Smooth muscle cell (in vitro differentiated cells): ENCODE data around the gene AAK1. TPM values are rescaled to one million over a fixed set of nuclear protein-coding genes. Genes with fewer than 3 reads are reported as not detected.

Source experiments
- DNase-seq: peaks from one replicate; lab custom pipeline; 2025; ENCODE audit not compliant: unreplicated experiment; lab: John Stamatoyannopoulos, UW
- H2AFZ ChIP-seq: fragments of 200-600 bp; sonication (generic); 2 replicates; pipeline ENCODE4 v1.6.0; 2016; ENCODE audit warnings: antibody characterized with exemption, low read depth, mild to moderate bottlenecking
- H3F3A ChIP-seq: fragments of 200-600 bp; sonication (generic); 2 replicates; pipeline ENCODE4 v1.6.0; 2017; ENCODE audit warnings: antibody characterized with exemption, low read depth
- H3K27ac ChIP-seq: fragments of 200-600 bp; sonication (generic); 2 replicates; pipeline ENCODE4 v1.5.1; 2016; ENCODE audit warnings: low read depth, mild to moderate bottlenecking
- H3K27me3 ChIP-seq: fragments of 200-600 bp; sonication (generic); 2 replicates; pipeline ENCODE4 v1.6.1; 2016; ENCODE audit warnings: low read depth, mild to moderate bottlenecking
- H3K36me3 ChIP-seq: fragments of 200-600 bp; sonication (generic); 2 replicates; pipeline ENCODE4 v1.5.1; 2016; ENCODE audit warnings: low read depth
- H3K4me1 ChIP-seq: fragments of 200-600 bp; sonication (generic); 2 replicates; pipeline ENCODE4 v1.5.1; 2016; ENCODE audit warnings: low read depth
- H3K4me2 ChIP-seq: fragments of 200-600 bp; sonication (generic); 2 replicates; pipeline ENCODE4 v1.6.0; 2016; ENCODE audit warnings: mild to moderate bottlenecking
- H3K4me3 ChIP-seq: fragments of 200-600 bp; sonication (generic); 2 replicates; pipeline ENCODE4 v1.5.1; 2016; ENCODE audit warnings: mild to moderate bottlenecking
- H3K79me2 ChIP-seq: fragments of 200-600 bp; sonication (generic); 2 replicates; pipeline ENCODE4 v1.6.0; 2016; ENCODE audit warnings: low read depth, mild to moderate bottlenecking
- H3K9ac ChIP-seq: fragments of 200-600 bp; sonication (generic); 2 replicates; pipeline ENCODE4 v1.6.0; 2016; ENCODE audit warnings: low read depth
- H3K9me3 ChIP-seq: fragments of 200-600 bp; sonication (generic); replicated peaks from 2 replicates; pipeline ENCODE4 v1.5.1; 2016; ENCODE audit warnings: low read depth
- H4K20me1 ChIP-seq: fragments of 200-600 bp; sonication (generic); 2 replicates; pipeline ENCODE4 v1.6.0; 2016; ENCODE audit warnings: low read depth
- WGBS: methylation state at CpG from one replicate; pipeline ENCODE4 v1.1.7; 2016; ENCODE audit warnings: low lambda C conversion rate; 5-methylcytosine and 5-hydroxymethylcytosine counted together
- polyA plus RNA-seq: library from polyadenylated mRNA; unstranded; fragments of >200 nt; fragmentation: Nextera tagmentation; extraction: Ambion mirVana; gene quantifications from 2 replicates; pipeline ENCODE4 v1.2.1, GENCODE V29; 2016
- total RNA-seq: library from RNA; depleted of rRNA; stranded (reverse); fragments of >200 nt; gene quantifications from 2 replicates; pipeline ENCODE4 v1.2.3, GENCODE V29; 2014
- TF ChIP-seq, protein P1 (sequence below): fragments of 200-600 bp; sonication (generic); IDR thresholded peaks from 2 replicates; pipeline ENCODE4 v1.5.1; 2017; ENCODE audit warnings: borderline replicate concordance, mild to moderate bottlenecking, antibody characterized with exemption; ENCODE audit not compliant: insufficient read depth, poor library complexity, severe bottlenecking

The AAK1 gene
- total and polyA plus RNA-seq, 2 experiments from 2014 or later: 26.9 to 47.7 TPM

DNA sequence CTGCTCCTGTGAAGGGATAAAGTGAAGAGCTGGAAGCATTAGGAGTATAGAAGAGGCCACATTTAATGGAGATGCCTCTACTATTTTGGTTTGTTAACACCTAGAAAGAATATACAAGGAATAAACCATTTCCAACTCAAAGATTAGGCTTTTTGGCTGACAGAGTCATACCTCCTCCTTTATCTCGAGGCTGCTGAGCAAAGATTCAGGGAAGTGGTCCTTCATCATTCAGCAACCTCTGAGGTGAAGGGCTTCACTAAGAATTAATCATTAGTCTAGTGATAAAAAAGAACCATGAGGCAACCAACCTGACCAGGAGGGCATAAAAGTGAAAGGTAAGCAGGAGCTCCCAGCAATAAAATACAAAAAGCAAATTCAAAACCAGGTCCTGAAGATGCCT is 25.8 kb downstream of the AAK1 start:
- H3K4me2 ChIP-seq: no peak overlapping the region
- H3F3A ChIP-seq: peaks cover 3% of the 10 kb centered on the region
- no peak overlapping the region for H3K4me3 ChIP-seq
- 97% methylated on average over 1 of the region's 1 CpG for WGBS
- no peak for DNase-seq
- H2AFZ ChIP-seq: no peak overlapping the region
- H3K36me3 ChIP-seq: no peaks in the 10 kb centered on the region
- peaks cover 100% of the 10 kb centered on the region for H4K20me1 ChIP-seq
- peaks cover 88% of the 10 kb centered on the region for H3K79me2 ChIP-seq
- no peak overlapping the region for H3K27ac ChIP-seq
- TF ChIP-seq, protein P1, sequence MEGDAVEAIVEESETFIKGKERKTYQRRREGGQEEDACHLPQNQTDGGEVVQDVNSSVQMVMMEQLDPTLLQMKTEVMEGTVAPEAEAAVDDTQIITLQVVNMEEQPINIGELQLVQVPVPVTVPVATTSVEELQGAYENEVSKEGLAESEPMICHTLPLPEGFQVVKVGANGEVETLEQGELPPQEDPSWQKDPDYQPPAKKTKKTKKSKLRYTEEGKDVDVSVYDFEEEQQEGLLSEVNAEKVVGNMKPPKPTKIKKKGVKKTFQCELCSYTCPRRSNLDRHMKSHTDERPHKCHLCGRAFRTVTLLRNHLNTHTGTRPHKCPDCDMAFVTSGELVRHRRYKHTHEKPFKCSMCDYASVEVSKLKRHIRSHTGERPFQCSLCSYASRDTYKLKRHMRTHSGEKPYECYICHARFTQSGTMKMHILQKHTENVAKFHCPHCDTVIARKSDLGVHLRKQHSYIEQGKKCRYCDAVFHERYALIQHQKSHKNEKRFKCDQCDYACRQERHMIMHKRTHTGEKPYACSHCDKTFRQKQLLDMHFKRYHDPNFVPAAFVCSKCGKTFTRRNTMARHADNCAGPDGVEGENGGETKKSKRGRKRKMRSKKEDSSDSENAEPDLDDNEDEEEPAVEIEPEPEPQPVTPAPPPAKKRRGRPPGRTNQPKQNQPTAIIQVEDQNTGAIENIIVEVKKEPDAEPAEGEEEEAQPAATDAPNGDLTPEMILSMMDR: no peak
- H3K4me1 ChIP-seq: peaks cover 4% of the 10 kb centered on the region
- no peaks in the 10 kb centered on the region for H3K27me3 ChIP-seq
- no peak overlapping the region for H3K9ac ChIP-seq
- no peaks in the 10 kb centered on the region for H3K9me3 ChIP-seq

DNA sequence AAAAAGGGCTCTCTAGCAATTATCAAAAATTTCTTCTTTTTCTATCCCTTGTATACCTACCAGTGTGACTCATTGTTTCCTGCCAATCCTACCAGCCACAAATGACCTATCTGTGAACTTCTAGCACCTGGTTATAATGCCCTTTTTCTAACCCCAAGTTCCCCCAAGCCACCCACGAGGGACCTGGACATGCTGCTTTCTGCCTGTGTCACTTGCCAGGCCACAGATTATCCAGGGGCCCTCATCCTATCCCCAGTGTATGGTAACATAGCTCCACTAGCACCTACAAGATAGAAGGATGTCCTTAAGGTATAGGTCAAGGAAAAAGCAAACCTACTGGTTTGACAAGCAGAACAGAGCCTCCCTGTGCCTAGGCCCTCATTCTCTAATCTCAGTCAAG is 26.8 kb downstream of the AAK1 start:
- Histone ChIP-seq H3K9ac (no peak overlapping the region), H3K4me1 (peaks cover 4% of the 10 kb centered on the region), H3K4me2 (no peak overlapping the region), H3K36me3 (no peaks in the 10 kb centered on the region), H2AFZ (no peak overlapping the region), H3K27ac (no peak overlapping the region), H3K27me3 (no peaks in the 10 kb centered on the region), H3K9me3 (no peaks in the 10 kb centered on the region), H3K4me3 (no peak overlapping the region), H4K20me1 (peaks cover 100% of the 10 kb centered on the region), H3F3A (peaks cover 3% of the 10 kb centered on the region), H3K79me2 (peaks cover 88% of the 10 kb centered on the region)
- no peak for DNase-seq
- TF ChIP-seq, protein P1: no peak
- WGBS: 73% methylated on average over 1 of the region's 1 CpG

DNA sequence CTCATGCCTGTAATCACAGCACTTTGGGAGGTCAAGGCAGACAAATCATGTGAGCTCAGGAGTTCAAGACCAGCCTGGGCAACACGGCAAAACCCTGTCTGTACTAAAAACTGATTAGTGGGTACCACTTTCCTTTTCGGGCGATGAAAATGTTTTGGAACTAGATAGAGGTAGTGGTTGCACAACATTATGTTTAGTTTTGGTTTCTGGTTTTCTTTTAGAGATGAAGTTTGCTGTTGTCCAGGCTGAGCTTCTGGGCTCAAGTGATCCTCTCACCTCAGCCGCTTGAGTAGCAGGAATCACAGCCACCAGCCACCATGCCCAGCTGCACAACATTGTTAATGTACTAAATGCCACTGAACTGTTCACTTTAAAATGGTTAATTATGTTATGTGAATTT is 27.6 kb downstream of the AAK1 start:
- Histone ChIP-seq H3K9me3 (no peaks in the 10 kb centered on the region), H3K27ac (peak overlapping the region; percentile 69), H3K27me3 (no peaks in the 10 kb centered on the region), H3K36me3 (no peaks in the 10 kb centered on the region), H4K20me1 (peaks cover 100% of the 10 kb centered on the region), H3K4me3 (no peak overlapping the region), H3K79me2 (peaks cover 88% of the 10 kb centered on the region), H3K4me1 (peaks cover 4% of the 10 kb centered on the region), H3K9ac (no peak overlapping the region), H3F3A (peaks cover 3% of the 10 kb centered on the region), H3K4me2 (no peak overlapping the region), H2AFZ (no peak overlapping the region)
- WGBS: 97% methylated on average over 4 of the region's 4 CpGs
- DNase-seq: no peak
- TF ChIP-seq, protein P1: no peak

- Histone ChIP-seq H3F3A (peaks cover 3% of the 10 kb centered on the region), H3K27me3 (no peaks in the 10 kb centered on the region), H2AFZ (no peak overlapping the region), H4K20me1 (peaks cover 95% of the 10 kb centered on the region), H3K27ac (peak overlapping the region; percentile 69), H3K36me3 (no peaks in the 10 kb centered on the region), H3K4me2 (peak overlapping the region; percentile 51), H3K79me2 (peaks cover 88% of the 10 kb centered on the region), H3K4me1 (peaks cover 4% of the 10 kb centered on the region), H3K9me3 (no peaks in the 10 kb centered on the region), H3K4me3 (no peak overlapping the region), H3K9ac (no peak overlapping the region)
- no peak for DNase-seq
- TF ChIP-seq, protein P1: no peak
- WGBS: 59% methylated on average over 7 of the region's 7 CpGs
Observed at GRCh38 chr2:69615078-69615625, 28.4 kb downstream of the AAK1 start.
